HG03432 (cell line): ENCODE measurements around the gene ZNF565.
"Not testable (repeated sequence)": the region's sequence is repeated elsewhere in the genome, so short reads cannot be mapped to it uniquely, and the experiment has no call there.

Experiments used
- ATAC-seq: cut with Tn5 transposase; IDR thresholded peaks from one replicate; pipeline ENCODE4 v1.9.1; 2021; ENCODE audit warnings: mild to moderate bottlenecking, moderate library complexity; ENCODE audit not compliant: unreplicated experiment

Gene ZNF565

DNA sequence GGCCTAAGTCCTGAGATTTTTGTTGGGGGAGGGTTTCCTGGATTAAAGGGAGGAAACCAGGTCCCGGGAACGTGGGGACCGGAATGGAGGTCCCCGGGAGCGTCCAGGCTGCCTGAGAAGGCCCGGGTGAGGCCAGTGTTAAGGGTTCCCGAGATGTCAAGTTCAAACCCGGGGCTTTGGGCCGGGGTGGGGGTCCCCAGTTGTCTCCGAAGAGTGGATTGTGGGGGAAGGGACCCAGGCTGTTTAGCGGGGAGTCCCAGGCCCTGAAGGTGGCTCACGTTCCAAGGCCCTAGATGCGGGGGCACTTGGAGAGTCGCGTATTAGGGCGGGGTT, 62.5 kb downstream of the ZNF565 start:
- no peak for ATAC-seq

- ATAC-seq: no peak
These were observed 63.1 kb downstream of the ZNF565 start for GRCh38 chr19:36151144-36152018.

DNA sequence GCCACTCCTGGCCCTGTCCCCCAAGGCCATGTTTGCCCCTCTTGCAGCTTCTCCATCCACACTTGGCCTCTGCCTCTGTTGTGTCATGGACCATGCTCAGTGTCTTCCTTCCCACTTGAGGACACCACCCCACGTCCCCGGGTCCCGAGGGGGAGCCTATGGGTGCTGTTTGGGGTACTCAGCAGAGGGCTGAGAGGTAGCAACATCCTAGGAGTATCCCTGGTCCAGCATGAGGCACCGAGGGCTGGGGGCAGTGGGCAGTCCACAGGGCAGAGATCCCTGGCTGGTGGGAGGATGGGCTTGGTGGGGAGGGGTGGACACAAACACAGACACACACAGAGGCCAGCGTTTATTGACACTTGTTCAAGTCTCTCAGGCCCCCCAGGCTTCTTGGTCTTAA, 63.9 kb downstream of the ZNF565 start:
- no peak for ATAC-seq

- ATAC-seq: no peak
These were observed 64.6 kb downstream of the ZNF565 start for GRCh38 chr19:36149673-36150406.

DNA sequence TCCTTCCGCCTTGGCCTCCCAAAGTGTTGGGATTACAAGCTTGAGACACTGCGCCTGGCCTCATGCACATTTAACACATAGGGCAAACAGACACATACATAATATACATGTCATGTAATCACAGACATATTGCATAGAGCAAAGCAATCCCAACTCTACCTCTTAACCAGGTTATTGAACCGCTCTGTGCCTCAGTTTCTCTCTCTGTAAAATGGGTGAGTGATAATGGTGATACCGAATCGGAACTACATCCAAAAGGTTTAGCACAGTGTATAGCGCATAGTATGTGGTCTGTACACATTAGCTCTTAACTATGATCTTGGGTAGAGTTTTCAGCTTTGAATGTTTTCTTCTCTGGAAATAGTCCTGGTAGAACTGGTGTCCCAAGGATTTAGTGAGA, 69.8 kb downstream of the ZNF565 start:
- no peak for ATAC-seq

- ATAC-seq: no peak
These were observed 72.0 kb downstream of the ZNF565 start for GRCh38 chr19:36142496-36142895.

DNA sequence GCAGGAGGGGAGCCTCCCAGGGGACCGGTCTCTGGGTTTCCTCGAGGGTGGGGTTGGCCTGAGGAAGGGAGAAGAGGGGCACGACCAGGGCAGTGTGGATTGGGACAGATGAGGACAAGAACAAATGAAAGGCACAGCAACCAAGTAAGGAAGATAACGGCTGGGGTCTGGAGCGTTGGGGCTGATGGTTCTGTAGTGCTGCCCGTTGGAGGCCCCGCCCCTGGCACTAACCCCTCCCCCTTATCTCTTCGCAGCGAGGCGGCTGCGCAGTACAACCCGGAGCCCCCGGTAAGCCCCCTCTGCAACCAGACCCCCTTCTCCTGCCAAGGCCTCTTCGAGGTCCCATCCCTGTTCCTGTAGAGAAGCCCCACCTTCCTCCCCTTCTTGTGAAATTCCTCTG, 72.4 kb downstream of the ZNF565 start:
- no peak for ATAC-seq

- ATAC-seq: peak; percentile 52
These were observed 73.2 kb downstream of the ZNF565 start for GRCh38 chr19:36141039-36141927.

DNA sequence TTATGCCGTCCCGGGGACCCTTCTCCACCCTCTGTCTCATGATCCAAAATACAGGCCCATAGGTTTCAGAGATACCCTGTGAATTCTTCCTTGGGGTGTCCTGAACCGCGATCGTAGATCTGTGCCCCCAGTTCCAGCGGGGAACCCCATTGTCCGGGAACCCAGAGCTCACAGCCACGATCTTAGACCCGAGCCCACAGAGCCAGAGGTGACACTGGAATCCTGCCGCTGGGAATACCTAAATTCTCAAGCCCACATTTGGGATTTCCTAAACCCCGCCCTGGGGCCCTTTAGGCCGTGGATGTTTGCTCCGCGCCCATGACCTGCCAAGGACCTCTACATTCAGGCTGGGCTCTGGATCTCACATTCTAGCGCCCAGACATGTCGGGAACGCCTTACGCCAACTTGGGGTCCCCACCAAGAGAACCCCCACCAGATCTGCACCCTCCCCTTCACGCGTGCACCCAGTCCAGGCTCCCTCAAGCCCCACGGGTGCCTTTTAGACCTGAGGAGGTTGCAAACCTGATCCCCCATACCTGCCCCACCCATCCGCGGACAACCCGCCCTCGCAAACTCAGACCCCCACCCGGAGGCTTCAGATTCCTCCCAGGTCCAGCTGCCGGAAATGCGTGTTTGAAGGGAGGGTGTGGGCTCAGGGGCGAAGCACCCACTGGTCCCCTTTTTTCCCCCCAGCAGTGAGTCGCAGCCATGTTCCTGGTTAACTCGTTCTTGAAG, 74.0 kb downstream of the ZNF565 start:
- peak; percentile 9 for ATAC-seq

GRCh38 chr19:36139473-36140303, 74.8 kb downstream of the ZNF565 start, which contains the start of gene CAPNS1:
Gene CAPNS1 (plus strand): TSS chr19:36140066. CDS start chr19:36141012, 946 bp downstream.
- peak; percentile 81 for ATAC-seq

- no peak for ATAC-seq
These were observed 75.4 kb downstream of the ZNF565 start for GRCh38 chr19:36139120-36139472.

GRCh38 chr19:36136964-36137686, 77.3 kb downstream of the ZNF565 start:
- no peak for ATAC-seq

- not testable (repeated sequence) for ATAC-seq
These were observed 79.6 kb downstream of the ZNF565 start for GRCh38 chr19:36134867-36135266.
